Omental fat pad (tissue), 4 donors: ENCODE measurements around the gene OPCML. TPM values are rescaled to one million over a fixed set of nuclear protein-coding genes. Genes with fewer than 3 reads are reported as not detected.

ENCODE experiments used
- ATAC-seq: fragments of 150-250 bp; one replicate; pipeline ENCODE4 v1.9.1; 2016; ENCODE audit warnings: mild to moderate bottlenecking, moderate library complexity; ENCODE audit not compliant: low FRiP score
- DNase-seq: peaks from one replicate; pipeline ENCODE4 v3.0.0-alpha.2; 2019; ENCODE audit warnings: low spot score
- total RNA-seq, 4 donors: library from RNA; depleted of rRNA; stranded (reverse); fragments of >200 nt; gene quantifications; one replicate each; pipeline ENCODE4 v1.1.0, GENCODE V29; 2016
- TF ChIP-seq, protein P1 (sequence below), 3 donors: fragments of 450-650 bp; IDR thresholded peaks; one replicate each; pipeline ENCODE4 v1.5.1; 2016 to 2017; ENCODE audit warnings: antibody characterized with exemption in 3 of 3, mild to moderate bottlenecking in 3 of 3, moderate library complexity in 2 of 3

OPCML gene
- total RNA-seq, 4 donors from 2014 or later: 0.32 TPM; not detected in 3

DNA sequence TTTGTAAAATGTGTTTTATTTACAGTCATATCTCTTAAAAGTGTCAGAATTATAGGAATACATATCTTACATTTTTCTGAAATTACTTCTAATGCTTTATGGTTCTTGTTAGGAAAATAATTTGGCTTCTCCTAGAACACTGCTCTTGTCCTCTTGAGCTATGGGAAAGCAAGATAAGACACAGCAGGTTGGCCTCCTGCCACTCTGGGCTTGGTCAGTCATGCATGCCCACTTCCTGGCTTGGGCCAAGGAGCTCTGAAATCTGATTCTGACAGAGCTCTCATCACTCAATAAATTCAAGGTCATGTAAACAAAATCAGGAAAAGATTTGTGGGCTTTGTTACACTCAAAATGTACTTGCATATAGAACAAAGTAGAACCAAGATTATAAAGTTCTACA is 1036.0 kb downstream of the OPCML start:
- ATAC-seq: no peak
- no peak for DNase-seq
- TF ChIP-seq, protein P1, sequence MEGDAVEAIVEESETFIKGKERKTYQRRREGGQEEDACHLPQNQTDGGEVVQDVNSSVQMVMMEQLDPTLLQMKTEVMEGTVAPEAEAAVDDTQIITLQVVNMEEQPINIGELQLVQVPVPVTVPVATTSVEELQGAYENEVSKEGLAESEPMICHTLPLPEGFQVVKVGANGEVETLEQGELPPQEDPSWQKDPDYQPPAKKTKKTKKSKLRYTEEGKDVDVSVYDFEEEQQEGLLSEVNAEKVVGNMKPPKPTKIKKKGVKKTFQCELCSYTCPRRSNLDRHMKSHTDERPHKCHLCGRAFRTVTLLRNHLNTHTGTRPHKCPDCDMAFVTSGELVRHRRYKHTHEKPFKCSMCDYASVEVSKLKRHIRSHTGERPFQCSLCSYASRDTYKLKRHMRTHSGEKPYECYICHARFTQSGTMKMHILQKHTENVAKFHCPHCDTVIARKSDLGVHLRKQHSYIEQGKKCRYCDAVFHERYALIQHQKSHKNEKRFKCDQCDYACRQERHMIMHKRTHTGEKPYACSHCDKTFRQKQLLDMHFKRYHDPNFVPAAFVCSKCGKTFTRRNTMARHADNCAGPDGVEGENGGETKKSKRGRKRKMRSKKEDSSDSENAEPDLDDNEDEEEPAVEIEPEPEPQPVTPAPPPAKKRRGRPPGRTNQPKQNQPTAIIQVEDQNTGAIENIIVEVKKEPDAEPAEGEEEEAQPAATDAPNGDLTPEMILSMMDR (IDR thresholded peaks at IDR 0.05): no peak

DNA sequence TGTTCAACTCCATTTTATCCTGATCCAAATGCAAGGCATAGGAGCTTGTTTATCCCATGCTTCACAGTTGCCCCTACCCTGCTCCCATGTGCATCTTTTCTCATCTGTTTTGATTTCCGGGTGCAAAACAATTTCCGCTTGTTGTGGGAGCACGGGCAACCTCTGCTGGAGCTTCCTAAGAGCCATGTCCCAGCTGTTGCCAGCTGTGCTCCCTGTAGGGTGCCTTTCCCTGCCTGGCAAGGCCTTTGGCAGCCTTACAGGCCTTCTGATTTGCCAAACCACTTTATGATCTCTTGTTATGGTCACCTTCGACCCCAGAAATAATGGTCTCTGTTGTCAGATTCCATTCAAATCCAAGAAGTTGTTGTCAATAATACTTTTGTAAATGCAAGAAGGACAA is 1038.5 kb downstream of the OPCML start:
- ATAC-seq: no peak
- TF ChIP-seq, protein P1 (IDR thresholded peaks at IDR 0.05): no peak

DNA sequence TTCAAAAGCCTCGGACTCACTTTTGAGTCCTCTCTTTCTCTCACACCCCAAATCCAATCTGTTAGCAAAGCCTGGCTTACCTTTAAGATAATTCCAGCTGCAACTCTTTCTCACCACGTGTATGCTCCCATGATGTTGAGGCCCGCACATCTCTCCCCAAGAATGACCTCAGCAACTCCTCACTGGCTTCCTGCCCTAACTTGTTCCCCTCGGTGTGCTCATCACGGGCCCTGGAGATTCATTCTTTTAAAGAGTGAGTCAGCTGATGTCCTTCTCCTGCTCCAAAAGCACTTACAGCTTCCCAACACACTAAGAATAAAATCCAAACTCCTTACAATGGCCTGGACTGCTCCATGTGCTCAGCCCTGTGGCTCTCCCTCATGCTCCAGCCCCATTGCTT is 1041.3 kb downstream of the OPCML start:
- no peak for DNase-seq
- ATAC-seq: no peak
- TF ChIP-seq, protein P1 (IDR thresholded peaks at IDR 0.05): no peak

More for the DNA sequence above, 1038.5 kb downstream of the OPCML start:
- DNase-seq: no peak

DNA sequence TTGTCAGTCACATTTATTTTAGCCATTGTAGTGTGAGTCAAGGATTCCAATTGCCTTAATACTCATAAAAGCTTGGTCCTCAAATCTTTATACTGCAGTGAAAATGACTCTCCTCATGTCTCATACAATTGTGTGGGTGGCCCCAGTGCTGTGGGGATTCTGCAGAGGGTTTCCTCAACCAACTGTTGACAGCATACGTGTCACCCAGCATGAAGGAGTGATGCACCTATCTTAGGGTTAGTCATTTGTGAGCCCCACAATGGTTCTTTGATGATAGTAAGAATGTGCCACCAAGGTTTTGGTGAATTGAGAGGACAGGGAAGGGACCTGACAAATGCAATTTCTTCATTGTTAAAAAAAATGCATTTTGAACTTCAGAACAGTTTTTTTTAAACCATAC is 1046.2 kb downstream of the OPCML start:
- TF ChIP-seq, protein P1 (IDR thresholded peaks at IDR 0.05): no peak
- no peak for DNase-seq
- ATAC-seq: no peak

DNA sequence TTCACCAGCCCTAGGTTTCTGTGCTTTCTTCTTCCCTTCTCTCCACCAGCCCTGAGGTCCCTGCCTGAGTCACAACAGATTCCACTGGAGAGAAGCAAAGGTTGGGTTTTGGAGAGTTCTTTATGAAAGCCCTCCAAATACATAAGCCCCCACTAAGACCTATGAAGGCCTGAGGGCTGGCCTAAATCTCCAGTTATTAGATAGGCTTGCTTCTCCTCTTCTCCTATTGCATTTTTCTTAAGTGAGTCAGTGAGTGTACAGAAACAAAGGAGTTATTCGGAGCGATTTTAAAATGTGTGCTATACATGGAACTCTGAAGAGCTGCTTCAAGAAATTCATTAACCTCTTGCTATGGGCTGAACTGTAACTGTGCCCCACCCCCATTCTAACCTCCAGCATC is 1057.3 kb downstream of the OPCML start:
- no peak for ATAC-seq
- no peak for DNase-seq
- TF ChIP-seq, protein P1 (IDR thresholded peaks at IDR 0.05): no peak

DNA sequence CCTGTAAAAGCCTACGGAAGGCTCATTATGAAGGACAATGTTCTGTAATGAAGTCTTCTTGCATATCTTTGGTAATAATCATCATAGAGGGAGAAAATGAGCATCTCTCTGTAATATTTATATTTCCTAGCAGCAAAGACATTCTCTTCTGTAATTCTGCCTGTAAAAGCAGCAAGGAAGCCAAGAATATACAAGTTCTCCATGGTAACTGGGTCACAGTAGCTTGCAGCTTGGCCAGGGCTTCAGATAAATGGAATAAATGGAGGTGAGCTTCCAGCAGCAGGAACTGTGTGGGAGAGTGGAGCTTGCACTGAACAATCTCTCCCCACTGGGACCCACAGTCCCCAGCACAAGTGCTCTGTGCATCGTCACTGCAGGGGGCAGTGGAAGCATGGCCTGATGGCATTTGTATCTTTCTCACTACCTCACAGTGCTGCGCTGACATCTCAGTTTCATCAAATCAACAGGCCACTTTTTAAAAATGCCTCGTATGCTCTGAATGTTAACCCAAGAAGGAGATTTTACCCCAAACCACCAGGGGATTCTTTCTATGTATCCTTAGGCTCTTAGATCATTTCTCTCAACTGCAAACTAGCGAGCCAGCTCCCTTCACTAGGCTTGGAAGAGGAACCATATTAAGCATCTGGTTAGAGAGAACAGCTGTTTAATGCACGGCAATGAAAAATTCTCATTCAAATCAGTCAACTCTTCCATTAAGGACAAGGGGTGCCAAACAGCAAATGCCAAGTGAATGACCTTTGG is 1059.7 kb downstream of the OPCML start:
- no peak for ATAC-seq
- TF ChIP-seq, protein P1 (IDR thresholded peaks at IDR 0.05): no peak
- DNase-seq: no peak

DNA sequence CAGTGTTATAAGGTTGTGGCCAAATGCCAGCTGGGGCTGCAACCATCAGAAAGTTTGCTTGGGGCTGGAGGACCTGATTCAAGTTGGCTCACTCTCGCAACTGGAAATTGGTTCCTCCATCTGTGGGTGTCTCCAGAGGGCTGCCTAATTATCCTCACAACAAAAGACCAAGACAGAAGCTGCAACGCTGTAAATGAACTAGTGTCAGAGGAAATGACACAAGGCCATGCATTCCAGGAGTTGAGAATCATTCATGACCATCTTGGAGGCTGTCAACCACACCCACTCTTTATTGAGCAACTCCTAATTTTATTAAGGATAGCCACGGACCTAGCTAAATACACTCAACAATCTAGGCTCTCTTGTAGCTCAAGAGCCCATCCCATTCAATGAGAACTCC is 1060.8 kb downstream of the OPCML start:
- DNase-seq: no peak
- no peak for ATAC-seq
- TF ChIP-seq, protein P1 (IDR thresholded peaks at IDR 0.05): no peak
